Measurements from ENCODE around the gene SLC15A2.

SLC15A2 gene

GRCh38 chr3:121885386-121885785 is 8.8 kb upstream of the SLC15A2 start:
- no peak for TF ChIP-seq MAX (IDR thresholded peaks at IDR 0.05; ENCODE audit: low read depth, low read length)
- TF ChIP-seq MYC (IDR thresholded peaks at IDR 0.05; ENCODE audit: low read depth, low read length), result no peak
- TF ChIP-seq, protein P1, sequence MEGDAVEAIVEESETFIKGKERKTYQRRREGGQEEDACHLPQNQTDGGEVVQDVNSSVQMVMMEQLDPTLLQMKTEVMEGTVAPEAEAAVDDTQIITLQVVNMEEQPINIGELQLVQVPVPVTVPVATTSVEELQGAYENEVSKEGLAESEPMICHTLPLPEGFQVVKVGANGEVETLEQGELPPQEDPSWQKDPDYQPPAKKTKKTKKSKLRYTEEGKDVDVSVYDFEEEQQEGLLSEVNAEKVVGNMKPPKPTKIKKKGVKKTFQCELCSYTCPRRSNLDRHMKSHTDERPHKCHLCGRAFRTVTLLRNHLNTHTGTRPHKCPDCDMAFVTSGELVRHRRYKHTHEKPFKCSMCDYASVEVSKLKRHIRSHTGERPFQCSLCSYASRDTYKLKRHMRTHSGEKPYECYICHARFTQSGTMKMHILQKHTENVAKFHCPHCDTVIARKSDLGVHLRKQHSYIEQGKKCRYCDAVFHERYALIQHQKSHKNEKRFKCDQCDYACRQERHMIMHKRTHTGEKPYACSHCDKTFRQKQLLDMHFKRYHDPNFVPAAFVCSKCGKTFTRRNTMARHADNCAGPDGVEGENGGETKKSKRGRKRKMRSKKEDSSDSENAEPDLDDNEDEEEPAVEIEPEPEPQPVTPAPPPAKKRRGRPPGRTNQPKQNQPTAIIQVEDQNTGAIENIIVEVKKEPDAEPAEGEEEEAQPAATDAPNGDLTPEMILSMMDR (IDR thresholded peaks at IDR 0.05; ENCODE audit: low read depth, low read length), result no peak
- no peak for TF ChIP-seq POLR2A (IDR thresholded peaks at IDR 0.05; ENCODE audit: extremely low read depth, insufficient read length)
- no peak overlapping the region for H3K4me3 ChIP-seq (ENCODE audit: low read depth, low read length)
- no peak for DNase-seq (ENCODE audit: low read depth)

DNA sequence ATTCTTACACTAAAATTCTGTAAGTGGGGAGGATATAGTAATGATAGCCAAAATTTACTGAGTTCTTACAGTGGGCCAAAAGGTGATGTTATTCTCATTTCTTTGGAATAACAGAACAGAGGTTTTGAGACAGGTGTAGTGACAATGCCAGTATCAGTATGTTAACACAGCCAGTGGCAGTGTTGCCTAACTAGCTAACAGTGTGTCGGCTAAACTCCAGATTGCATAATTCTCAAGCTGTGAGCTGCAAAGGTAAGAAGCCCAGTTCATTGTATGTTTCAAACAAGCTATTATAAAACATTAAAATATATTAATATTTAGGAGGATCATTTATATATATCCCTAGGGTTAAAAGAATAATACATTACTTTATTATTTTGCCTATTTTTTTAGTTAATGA is 920 bp downstream of the SLC15A2 start:
- no peak for TF ChIP-seq MAX (IDR thresholded peaks at IDR 0.05; ENCODE audit: low read depth, low read length)
- TF ChIP-seq MYC (IDR thresholded peaks at IDR 0.05; ENCODE audit: low read depth, low read length), result no peak
- TF ChIP-seq POLR2A (IDR thresholded peaks at IDR 0.05; ENCODE audit: extremely low read depth, insufficient read length), result no peak
- TF ChIP-seq, protein P1 (IDR thresholded peaks at IDR 0.05; ENCODE audit: low read depth, low read length), result no peak
- DNase-seq (ENCODE audit: low read depth), result peak; percentile 11
- no peak overlapping the region for H3K4me3 ChIP-seq (ENCODE audit: low read depth, low read length)

- TF ChIP-seq POLR2A (IDR thresholded peaks at IDR 0.05; ENCODE audit: extremely low read depth, insufficient read length), result no peak
- no peak for TF ChIP-seq MYC (IDR thresholded peaks at IDR 0.05; ENCODE audit: low read depth, low read length)
- TF ChIP-seq MAX (IDR thresholded peaks at IDR 0.05; ENCODE audit: low read depth, low read length), result no peak
- TF ChIP-seq, protein P1 (IDR thresholded peaks at IDR 0.05; ENCODE audit: low read depth, low read length), result no peak
- DNase-seq (ENCODE audit: low read depth), result no peak
- no peak overlapping the region for H3K4me3 ChIP-seq (ENCODE audit: low read depth, low read length)
These were observed 1.5 kb downstream of the SLC15A2 start for GRCh38 chr3:121895736-121896135.

GRCh38 chr3:121896823-121897222 is 2.6 kb downstream of the SLC15A2 start:
- H3K4me3 ChIP-seq (ENCODE audit: low read depth, low read length), result no peak overlapping the region
- peak; percentile 14 for DNase-seq (ENCODE audit: low read depth)
- TF ChIP-seq POLR2A (IDR thresholded peaks at IDR 0.05; ENCODE audit: extremely low read depth, insufficient read length) (no peak), MAX (IDR thresholded peaks at IDR 0.05; ENCODE audit: low read depth, low read length) (no peak), MYC (IDR thresholded peaks at IDR 0.05; ENCODE audit: low read depth, low read length) (no peak)
- TF ChIP-seq, protein P1 (IDR thresholded peaks at IDR 0.05; ENCODE audit: low read depth, low read length), result no peak

- DNase-seq (ENCODE audit: low read depth), result no peak
- H3K4me3 ChIP-seq (ENCODE audit: low read depth, low read length), result no peak overlapping the region
- no peak for TF ChIP-seq POLR2A (IDR thresholded peaks at IDR 0.05; ENCODE audit: extremely low read depth, insufficient read length)
- no peak for TF ChIP-seq MAX (IDR thresholded peaks at IDR 0.05; ENCODE audit: low read depth, low read length)
- TF ChIP-seq MYC (IDR thresholded peaks at IDR 0.05; ENCODE audit: low read depth, low read length), result no peak
- TF ChIP-seq, protein P1 (IDR thresholded peaks at IDR 0.05; ENCODE audit: low read depth, low read length), result no peak
These were observed 3.1 kb downstream of the SLC15A2 start for GRCh38 chr3:121897296-121897695.

Measured in NB4 (cell line).